HG03520 (cell line): ENCODE results near the gene PAM.
A peak's percentile ranks its signal among the peaks of the same experiment; 100 is the strongest.
"Not testable (repeated sequence)": the region's sequence is repeated elsewhere in the genome, so short reads cannot be mapped to it uniquely, and the experiment has no call there.

Experiments used
- ATAC-seq: cut with Tn5 transposase; IDR thresholded peaks from one replicate; pipeline ENCODE4 v1.9.1; 2021; ENCODE audit warnings: mild to moderate bottlenecking, moderate library complexity; ENCODE audit not compliant: unreplicated experiment

Gene PAM

DNA sequence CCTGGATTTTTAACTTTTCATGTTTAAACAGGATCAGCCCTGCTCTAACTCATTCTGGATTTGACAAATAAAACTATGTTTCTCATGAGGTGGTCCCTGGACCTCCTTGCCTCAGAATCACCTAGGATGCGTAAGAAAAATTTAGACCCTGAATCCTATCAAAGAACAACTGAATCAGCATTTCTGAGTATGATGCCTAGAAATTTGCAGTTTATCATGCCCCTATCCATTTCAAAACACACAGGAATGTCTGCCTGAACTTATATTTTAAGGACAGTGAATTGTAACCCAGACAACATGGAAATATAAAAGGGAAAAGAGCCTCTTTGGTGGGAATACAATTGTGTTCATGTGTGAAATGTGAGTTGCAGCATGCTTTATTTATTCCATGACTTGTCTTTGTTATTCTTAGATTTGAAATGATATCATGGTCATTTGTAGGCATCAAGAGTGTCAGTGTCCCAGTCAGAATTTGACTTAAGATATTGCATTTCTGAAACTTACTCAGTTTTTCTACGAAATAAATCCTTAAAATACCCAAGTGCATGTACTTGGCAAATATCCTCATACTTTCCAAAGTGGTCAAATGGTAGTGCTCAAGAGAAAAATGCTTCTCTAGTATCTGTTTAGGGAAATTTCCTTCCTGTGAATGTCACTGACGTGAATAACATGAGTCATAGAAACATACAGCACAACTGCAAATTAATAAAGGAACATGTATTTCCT lies 220.5 kb downstream of the PAM start:
- ATAC-seq: no peak

DNA sequence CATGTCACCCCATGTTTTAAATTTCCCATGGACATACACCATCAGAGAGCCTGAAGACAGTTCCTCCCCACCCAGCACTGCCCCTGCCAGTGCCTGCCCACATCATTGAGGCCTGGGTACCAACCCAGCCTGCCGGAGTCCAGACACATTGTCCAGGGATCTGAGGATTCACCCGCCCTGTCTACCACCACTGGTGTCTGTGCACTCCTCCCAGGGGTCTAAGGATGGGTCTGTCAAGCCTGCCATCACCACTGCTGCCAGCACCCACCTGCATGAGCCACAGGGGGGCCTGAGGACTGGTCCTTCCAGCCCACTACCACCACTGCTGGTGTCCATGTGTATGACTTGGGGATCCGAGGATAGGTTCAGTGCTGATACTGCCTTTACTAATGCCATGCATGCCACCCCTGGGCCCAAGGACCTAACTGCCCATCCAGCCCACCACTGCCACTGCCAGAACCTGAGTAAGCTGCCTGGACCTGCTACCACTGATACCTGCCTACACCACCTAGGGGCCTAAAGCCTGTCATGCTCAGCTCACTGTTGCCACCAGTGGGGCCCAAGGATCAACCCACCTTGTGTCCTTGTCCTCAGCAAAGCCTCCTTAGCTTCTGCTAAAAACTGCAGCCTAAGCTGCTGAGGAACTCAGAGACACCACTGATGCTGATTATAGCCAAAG lies 227.0 kb downstream of the PAM start:
- ATAC-seq: no peak

DNA sequence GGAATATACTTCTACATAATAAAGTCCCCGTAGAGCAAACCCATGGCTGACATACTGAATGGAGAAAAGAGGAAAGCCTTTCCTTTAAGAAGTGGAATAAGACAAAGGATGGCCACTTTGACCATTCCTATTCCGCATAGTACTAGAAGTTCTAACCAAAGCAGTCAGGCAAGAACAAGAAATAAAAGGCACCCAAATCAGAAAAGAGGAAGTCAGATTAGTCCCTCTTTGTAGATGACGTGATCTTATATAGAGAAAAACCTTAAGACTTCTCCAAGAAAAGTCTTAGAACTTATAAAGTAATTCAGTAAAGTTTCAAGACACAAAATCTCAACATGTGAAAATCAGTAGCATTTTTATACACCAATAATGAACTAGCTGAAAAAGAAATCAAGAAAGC lies 231.0 kb downstream of the PAM start:
- ATAC-seq: no peak

DNA sequence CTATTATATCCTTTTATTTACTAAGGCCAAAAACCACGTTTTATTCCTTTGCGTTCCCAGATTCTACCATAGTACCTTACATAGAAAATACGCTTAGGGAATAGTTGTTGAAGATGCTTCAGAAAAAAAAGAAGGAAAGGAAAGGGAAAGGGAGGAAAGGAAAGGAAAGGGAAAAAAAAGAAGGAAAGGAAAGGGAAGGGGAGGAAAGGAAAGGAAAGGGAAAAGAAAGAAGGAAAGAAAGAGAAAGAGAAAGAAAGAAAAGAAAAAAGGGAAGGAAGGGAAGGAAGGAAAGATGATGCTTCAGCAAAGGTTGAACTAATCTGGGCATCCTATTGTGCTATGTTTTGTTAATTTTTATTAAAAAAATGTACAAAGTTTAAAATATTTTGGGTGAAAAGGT lies 233.4 kb downstream of the PAM start:
- no peak for ATAC-seq

DNA sequence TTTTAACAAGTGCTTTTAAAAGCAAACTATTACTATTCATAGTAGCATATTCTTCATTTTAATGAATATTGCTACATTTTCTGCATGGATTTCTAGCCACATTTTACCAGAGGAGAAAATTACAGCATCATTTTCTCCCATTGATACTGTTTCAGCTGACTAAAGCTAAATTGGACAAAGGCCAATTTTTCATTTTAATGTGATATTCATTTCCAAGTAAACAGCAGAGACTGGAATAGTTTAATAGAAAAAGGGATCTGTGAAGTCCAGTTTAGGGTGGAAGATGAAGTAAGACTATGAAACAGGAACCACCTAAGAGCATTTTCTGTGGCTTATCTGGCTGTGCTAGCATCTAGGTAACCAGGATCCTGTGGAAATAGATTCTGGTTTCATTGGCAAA lies 236.7 kb downstream of the PAM start:
- no peak for ATAC-seq

DNA sequence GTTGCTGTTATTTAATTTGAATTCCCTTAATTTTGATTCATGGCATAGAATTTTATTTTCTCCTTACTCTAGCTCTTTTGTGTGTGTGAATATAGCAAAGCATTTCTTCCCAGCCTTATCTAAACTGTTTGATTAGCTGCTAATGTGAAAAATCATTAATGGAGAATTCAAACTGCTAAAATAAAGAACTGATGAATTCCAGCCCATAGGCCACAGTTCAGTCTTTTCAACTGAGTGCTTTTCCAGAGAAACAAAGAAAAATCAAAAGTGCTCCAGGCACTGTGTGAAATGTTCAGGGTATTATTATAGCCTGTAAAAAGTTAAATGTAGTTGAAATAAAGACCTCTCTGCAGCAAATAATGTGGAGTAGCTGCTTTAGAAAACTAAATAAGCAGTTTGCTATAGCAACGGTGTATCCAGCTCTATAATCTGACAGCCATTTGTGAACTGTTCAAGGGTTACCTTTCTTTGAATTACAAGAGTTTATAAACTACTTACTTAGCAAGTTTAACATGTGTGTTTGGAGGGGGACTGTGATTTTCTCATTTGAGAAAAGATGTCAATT lies 241.0 kb downstream of the PAM start:
- ATAC-seq: no peak

DNA sequence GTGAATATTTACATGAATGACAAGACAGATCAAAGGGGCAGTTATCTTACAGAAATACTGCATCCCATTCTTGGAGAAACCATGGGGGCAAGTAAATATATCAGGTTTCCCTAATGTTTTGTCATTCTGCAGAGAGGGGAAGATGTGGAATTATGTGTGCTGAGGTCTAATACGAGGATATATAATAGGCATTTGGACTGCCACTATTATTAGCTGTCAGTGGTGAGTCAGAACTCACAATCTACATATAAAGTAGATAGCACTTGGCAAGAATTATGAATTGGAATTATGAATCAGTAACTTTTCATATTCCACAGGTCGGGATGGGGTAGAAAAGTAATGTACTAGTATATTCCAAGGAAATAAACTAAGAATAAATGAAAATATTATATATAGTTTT lies 243.1 kb downstream of the PAM start:
- ATAC-seq: no peak

DNA sequence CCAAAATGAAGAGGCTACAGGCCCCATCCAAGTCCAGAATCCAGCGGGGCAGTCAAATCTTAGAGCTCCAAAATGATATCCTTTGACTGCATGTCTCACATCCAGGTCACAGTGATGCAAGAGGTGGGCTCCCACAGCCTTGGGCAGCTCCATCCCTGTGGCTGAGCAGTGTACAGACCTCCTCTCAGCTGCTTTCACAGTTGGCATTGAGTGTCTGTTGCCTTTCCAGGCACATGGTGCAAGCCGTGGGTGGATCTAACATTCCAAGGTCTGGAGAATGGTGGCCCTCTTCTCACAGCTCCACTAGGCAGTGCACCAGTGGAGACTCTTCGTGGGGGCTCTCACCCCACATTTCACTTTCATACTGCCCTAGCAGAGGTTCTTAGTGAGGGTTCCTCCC lies 244.1 kb downstream of the PAM start:
- ATAC-seq: no peak

DNA sequence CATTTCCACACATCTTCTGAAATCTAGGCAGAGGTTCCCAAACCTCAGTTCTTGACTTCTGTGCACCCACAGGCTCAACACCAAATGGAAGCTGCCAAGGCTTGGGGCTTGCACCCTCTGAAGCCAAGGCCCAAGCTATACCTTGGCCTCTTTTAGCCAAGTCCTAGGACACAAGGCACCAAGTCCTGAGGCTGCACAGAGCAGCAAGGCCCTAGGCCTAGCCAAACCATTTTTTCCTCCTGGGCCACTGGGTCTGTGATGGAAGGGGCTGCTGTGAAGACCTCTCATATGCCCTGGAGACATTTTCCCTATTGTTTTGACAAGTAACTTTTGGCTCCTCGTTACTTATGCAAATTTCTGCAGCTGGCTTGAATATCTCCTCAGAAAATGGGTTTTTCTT lies 244.5 kb downstream of the PAM start:
- not testable (repeated sequence) for ATAC-seq

DNA sequence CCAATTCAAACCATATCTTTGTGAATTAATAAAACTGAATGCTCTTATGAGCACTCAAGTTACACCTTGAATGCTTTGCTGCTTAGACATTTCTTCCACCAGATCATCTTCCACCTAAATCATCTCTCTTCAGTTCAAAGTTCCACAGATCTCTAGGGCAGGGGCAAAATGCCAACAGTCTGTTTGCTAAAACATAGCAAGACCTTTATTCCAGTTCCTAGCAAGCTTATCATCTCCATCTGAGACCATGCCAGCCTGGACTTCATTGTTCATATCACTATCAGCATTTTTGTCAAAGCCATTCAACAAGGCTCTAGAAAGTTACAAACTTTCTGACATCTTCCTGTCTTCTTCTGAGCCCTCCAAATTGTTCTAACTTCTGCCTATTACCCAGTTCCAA lies 245.0 kb downstream of the PAM start:
- no peak for ATAC-seq

DNA sequence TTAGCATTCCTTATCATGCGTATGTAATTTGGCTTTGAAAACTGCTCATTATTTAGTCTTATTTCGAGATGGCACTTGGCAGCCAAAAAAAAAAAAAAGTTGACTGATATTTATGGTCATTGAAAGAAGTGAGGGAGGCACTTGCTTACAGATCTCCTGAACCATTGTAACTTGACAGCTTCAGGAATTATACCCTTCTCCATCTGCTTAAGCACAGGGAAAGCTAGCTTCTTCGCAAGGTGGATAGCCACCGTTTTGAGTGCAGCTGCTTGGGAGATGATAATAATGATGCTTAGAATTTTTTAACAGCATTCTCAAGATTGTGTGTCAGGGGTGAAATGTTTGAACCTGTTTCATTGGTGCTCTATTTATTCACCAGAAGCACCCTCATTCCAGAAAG lies 248.8 kb downstream of the PAM start:
- no peak for ATAC-seq

DNA sequence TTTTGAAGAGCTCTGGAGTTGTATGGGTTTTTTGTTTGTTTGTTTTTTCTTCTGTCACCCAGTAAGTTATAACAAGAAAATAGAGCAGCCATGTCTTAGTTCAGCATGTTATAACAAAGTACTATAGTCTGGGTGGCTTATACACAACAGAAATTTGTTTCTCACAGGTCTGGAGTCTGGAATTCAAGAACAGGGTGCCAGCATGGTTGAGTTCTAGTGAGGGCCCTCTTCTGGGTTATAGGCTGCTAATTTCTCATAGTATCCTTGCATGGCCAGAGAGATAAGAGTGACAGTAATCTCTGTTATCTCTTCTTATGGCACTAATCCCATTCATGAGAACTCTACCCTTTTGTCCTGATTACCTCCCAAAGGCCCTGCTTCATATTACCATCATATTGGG lies 250.2 kb downstream of the PAM start:
- ATAC-seq: no peak

DNA sequence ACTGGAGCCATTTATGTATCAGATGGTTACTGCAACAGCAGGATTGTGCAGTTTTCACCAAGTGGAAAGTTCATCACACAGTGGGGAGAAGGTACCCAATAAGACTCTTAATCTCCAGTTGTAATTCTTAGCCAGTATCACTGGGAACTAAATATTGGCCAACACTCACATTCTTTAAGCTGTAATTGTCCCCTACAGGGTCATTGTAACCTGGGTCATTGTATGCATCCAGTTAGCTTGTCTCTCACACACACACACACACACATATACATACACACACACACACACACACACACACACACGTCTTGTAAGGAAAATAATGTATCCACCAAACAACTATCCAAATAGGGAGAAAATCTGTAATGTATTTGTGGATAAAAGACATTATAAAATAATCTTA lies 251.8 kb downstream of the PAM start:
- ATAC-seq: no peak

DNA sequence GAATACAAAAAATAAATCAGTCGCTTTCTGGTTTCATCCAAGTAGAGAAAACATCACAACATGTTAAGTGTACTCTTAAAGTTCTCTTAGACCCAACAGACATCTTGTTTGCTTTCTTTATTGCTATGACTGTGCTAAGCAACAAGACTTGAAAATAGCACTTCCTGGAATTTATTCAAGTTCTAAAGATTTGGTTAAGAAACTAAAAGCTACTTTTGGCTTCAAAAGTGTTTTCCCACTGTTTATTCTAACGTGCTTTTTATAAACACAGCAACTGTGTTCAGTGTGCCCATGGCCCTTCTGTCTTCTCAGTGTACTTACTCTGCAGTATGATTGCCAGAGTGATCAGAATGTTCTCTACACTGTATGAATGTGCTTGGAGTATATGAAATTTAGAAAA lies 255.1 kb downstream of the PAM start:
- peak; percentile 82 for ATAC-seq

DNA sequence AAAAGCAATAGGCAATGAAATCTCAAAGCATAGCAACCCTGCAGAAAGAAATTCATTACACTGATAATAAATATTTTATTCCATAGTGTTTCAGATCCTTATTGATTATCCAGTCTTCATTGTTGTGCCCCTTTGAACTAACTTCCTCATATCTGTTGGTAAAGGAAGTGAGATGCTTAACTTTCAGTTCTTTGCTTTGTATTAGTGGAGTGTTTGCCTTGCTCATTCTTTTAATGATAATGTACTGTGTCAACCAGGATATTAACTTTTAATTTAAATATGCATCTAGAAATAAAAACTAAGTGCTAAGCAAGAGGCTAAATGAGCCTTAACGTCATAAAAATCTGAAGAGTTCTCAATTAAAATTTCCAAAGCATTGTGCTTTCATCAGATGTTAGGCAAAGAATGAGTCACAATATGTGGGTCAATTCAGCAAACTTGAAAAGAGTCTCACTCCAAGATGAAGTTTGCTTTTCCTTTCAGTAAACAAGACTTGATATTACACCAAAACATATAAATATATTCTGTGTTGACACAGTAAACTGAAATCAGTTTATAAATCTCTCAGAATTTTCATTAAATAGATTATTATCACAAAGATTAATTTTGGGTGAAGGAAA lies 258.9 kb downstream of the PAM start:
- no peak for ATAC-seq

DNA sequence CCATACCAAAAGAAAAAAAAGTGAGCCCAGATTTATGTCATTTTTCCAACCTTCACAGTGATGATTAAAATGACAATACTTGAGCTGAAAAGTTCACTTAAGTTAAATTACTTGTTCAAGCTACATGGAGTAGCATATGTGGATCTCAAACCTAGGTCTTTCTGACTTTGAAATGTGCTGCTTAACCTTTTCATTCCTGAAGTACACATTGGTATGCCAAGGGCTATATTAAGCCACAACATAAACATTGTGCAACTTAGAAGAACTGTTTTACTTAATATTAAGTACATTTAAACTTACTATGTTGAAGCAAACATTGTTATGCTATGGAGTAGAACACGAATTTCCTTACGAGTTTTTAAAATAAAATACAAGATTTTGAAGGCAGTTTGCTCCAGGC lies 259.9 kb downstream of the PAM start:
- ATAC-seq: no peak

DNA sequence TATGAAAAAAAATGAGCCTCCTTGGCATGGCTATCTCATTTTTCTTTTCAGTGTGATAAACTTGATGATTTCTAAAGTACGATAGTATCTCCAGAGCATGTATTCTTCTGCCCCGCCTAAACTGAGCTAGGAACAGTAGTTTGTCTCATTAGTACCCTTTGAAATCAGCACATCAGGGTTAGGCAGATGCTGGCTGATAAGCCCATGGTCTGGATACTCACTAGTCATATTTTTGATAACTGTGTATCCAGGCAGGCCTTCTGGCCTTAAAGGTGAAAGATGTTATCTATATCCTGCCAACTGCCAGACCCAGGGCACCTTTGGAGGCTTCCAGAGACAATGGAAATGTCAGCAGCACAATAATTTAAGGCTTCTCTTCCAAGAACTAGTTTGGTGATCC lies 261.1 kb downstream of the PAM start:
- no peak for ATAC-seq

DNA sequence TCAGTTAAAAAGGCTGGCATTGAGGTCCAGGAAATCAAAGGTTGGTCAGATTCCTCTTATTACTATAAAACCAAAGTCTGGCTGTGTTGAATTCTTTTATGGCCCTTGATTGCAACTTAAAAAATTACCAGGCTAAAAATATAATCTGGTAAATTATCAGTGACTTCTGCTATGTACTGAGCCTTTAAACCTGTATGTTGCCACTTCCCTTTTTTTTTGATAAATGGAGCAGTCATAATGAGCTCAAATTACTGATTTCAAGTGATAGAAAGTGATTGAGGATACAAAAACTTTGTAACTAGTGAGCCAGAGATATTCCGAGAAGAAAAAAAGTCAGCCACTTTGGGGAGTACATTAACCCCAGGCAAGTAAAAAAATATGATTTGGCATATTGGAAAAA lies 264.7 kb downstream of the PAM start:
- no peak for ATAC-seq

DNA sequence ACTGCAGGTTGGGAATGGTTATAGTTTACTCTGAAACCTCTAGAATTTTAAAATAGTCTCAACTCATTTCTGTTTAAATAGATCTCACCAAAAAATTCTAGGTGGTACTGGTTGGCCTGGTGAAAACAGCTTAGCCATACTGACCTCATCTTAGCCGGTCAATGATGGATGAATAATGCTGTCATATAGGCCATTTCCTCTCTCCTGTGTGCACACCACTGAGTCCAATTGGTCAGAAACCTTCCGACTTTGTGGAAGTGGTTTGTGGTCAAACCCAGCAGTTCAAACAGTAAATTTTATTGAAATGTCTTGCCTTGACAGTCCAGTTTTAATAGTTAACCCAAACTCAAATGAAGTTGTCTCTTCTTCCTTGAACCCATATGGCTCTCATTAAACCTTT lies 266.2 kb downstream of the PAM start:
- peak; percentile 84 for ATAC-seq

DNA sequence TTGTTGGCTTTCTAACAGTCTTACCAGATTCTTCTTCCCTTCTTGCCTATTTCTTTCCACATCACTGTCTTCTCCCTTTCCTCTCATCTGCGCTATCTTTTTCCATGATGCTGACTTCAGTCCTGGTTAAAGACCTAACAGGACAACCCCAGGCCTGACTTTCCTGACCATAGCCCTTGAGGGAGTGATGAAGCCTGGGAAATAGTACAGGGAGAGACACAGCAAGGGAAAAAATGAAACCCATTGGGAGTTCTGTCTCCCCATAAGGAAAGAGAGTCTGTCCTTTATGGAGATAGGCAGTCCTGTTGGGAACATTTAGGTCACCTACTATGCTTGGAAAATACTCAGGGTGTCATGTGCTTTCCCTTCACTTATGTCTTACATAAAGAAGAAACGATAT lies 272.2 kb downstream of the PAM start:
- no peak for ATAC-seq

DNA sequence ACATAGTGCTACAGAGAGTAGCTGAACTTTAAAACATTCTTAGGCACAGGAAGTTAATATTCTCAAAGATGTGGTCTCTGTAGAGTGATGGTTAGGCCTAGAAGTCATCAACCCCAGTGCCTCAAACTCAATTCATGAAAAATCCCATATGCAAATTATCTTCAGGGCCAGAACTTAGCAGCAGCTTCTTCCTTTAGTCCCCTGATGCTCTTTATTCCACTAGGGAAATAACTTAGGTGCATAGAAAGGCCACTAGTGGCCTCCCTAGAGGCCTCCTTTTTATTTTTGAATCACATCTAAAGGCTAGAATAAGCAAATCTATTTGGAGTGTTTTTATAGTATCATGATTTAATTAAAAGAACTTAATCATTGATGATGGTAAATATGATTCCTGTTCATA lies 276.5 kb downstream of the PAM start:
- ATAC-seq: no peak

DNA sequence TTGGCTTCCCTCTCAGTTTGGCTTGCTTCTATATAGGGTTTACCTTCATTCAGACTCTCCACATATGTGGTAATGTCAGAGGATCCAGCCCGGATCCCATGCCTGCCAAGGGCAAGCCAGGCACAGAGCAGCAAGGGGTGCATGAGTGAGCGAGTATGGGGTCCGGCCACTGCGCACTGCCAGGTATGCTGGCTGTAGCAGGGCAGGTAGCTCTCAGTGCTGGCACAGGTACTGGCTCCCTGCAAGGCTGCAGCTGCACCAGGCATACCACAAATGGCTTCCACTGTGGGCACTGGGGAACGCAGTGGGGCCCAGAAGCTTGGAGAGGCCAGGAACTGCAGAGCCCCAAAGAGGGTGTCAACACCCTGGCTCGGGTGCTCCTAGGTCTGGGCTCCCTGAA lies 278.6 kb downstream of the PAM start:
- ATAC-seq: no peak
